Suprapubic skin (tissue), 4 donors: ENCODE results near the gene PDE5A. TPM values are rescaled to one million over a fixed set of nuclear protein-coding genes. Genes with fewer than 3 reads are reported as not detected.

Source experiments
- DNase-seq, 2 donors: peaks; one replicate each; pipeline ENCODE4 v3.0.0-alpha.2; 2019; ENCODE audit warnings: low spot score in 2 of 2
- H3K27ac ChIP-seq: fragments of 200-600 bp; sonication (generic); one replicate; pipeline ENCODE4 v1.5.1; 2019
- H3K27me3 ChIP-seq: fragments of 200-600 bp; sonication (generic); one replicate; pipeline ENCODE4 v1.5.1; 2019
- H3K36me3 ChIP-seq: fragments of 200-600 bp; sonication (generic); one replicate; pipeline ENCODE4 v1.5.1; 2019
- H3K4me1 ChIP-seq: fragments of 200-600 bp; sonication (generic); one replicate; pipeline ENCODE4 v1.5.1; 2019
- H3K4me3 ChIP-seq: fragments of 200-600 bp; sonication (generic); one replicate; pipeline ENCODE4 v1.5.1; 2019; ENCODE audit warnings: mild to moderate bottlenecking
- H3K9me3 ChIP-seq: fragments of 200-600 bp; sonication (generic); one replicate; pipeline ENCODE4 v1.5.1; 2019
- EP300 ChIP-seq: sonication (generic); formaldehyde crosslinking; IDR thresholded peaks from one replicate; pipeline ENCODE4 v1.6.1; 2017; ENCODE audit warnings: antibody characterized with exemption
- POLR2A ChIP-seq, 2 donors: fragments of 450-650 bp; IDR thresholded peaks; one replicate each; pipeline ENCODE4 v1.6.1; 2017; ENCODE audit warnings: antibody characterized with exemption in 2 of 2, mild to moderate bottlenecking in 2 of 2, moderate library complexity in 2 of 2
- POLR2AphosphoS5 ChIP-seq, 3 donors: sonication (generic); formaldehyde crosslinking; IDR thresholded peaks; one replicate each; pipeline ENCODE4 v1.6.1; 2017; ENCODE audit warnings: antibody characterized with exemption in 3 of 3
- WGBS: methylation state at CpG from one replicate; pipeline ENCODE4 v1.1.5; 2018; 5-methylcytosine and 5-hydroxymethylcytosine counted together
- total RNA-seq, 4 donors: library from RNA; depleted of rRNA; stranded (reverse); fragments of >200 nt; gene quantifications; one replicate each; pipeline ENCODE4 v1.1.0, GENCODE V29; 2016
- TF ChIP-seq, protein P1 (sequence below), 2 donors: fragments of 200-600 bp in 1 of 2; fragments of 450-650 bp in 1 of 2; sonication (generic) in 1 of 2; IDR thresholded peaks; one replicate each; pipeline ENCODE4 v1.5.1; 2016 to 2019; ENCODE audit warnings: antibody characterized with exemption in 2 of 2, mild to moderate bottlenecking in 1 of 2, moderate library complexity in 1 of 2

Gene PDE5A
- total RNA-seq, 4 donors from 2014 or later, result 6.4 to 20.0 (median 9.8) TPM

DNA sequence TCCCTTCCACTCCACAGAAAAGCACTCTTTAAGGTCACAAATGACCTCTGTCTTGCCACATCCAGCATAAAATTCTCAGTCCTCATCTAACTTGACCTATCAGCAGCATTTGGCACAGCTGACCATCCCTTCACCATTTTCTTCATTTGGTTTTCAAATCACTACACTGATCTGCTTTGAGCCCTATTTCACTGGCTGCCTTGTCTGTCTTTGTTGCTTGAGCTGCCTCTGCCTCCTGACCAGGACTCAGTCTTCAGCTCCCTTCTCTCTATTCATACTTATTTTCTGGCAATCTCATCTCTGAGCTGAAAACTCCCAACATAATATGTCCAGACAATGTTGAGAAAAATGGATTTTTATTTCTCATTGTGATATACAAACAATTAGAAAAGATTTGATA is 27.7 kb upstream of the PDE5A start:
- H3K4me3 ChIP-seq, result no peak overlapping the region
- no peak overlapping the region for H3K27ac ChIP-seq
- H3K36me3 ChIP-seq, result no peaks in the 10 kb centered on the region
- H3K4me1 ChIP-seq, result no peaks in the 10 kb centered on the region
- DNase-seq, result no peak
- no peaks in the 10 kb centered on the region for H3K27me3 ChIP-seq
- TF ChIP-seq, protein P1, sequence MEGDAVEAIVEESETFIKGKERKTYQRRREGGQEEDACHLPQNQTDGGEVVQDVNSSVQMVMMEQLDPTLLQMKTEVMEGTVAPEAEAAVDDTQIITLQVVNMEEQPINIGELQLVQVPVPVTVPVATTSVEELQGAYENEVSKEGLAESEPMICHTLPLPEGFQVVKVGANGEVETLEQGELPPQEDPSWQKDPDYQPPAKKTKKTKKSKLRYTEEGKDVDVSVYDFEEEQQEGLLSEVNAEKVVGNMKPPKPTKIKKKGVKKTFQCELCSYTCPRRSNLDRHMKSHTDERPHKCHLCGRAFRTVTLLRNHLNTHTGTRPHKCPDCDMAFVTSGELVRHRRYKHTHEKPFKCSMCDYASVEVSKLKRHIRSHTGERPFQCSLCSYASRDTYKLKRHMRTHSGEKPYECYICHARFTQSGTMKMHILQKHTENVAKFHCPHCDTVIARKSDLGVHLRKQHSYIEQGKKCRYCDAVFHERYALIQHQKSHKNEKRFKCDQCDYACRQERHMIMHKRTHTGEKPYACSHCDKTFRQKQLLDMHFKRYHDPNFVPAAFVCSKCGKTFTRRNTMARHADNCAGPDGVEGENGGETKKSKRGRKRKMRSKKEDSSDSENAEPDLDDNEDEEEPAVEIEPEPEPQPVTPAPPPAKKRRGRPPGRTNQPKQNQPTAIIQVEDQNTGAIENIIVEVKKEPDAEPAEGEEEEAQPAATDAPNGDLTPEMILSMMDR (IDR thresholded peaks at IDR 0.05), result no peak
- TF ChIP-seq POLR2AphosphoS5 (IDR thresholded peaks at IDR 0.05) (no peak), EP300 (no peak), POLR2A (IDR thresholded peaks at IDR 0.05) (no peak)
- no peaks in the 10 kb centered on the region for H3K9me3 ChIP-seq

DNA sequence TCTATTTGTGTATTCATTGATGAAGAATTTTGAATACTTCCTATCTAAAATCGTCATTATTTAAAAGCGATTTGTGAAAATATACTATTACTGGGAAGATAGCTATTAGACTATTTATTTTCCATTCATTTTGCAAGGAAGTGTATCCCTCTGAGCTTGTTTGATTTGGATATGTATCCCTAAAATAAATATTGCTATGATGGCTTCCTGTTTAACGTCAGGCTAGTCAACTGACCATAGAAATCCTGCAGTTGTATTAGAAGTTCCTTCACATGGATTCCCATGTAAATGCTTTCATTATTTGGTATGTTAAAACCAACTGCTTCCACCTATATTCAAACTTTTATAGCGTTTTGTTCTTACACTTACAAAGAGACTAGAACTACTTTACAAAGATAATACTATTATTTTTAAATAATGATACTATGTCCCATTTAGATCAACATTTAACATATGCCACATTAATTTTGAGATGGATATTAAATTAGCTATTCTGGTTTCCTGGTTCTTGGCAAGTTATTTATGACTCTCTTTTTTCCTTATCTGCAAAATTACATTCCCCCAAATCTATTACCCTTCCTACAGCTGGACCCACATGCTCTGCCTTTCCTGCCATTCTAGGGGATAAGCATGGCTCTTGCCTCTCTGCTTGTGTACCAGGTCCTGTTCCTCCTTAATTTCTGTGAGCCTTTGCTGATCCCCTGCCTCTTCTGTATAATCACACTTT is 26.7 kb upstream of the PDE5A start:
- WGBS, result 73% methylated on average over 4 of the region's 4 CpGs
- no peaks in the 10 kb centered on the region for H3K36me3 ChIP-seq

DNA sequence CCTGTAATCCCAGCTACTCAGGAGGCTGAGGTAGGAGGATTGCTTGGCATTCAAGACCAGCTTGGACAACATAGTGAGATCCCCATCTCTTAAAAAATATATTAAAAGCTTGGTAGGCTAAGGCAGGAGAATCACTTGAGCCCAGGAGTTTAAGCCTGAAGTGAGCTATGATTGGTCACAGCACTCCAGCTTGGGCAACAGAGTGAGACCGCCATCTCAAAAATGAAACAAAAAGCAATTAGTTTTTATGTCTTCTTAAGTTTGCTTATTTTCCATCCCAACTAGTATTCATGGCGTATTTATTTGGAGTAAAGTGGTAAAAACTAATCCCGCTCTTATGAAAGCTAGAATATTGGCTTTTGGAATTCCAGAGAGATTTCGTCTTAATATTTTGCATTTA is 25.4 kb upstream of the PDE5A start:
- no peak overlapping the region for H3K27ac ChIP-seq
- H3K4me1 ChIP-seq, result no peaks in the 10 kb centered on the region
- no peak for TF ChIP-seq POLR2A (IDR thresholded peaks at IDR 0.05)
- H3K36me3 ChIP-seq, result no peaks in the 10 kb centered on the region
- no peaks in the 10 kb centered on the region for H3K9me3 ChIP-seq
- 93% methylated on average over 4 of the region's 4 CpGs for WGBS
- no peaks in the 10 kb centered on the region for H3K27me3 ChIP-seq
- DNase-seq, result no peak
- no peak overlapping the region for H3K4me3 ChIP-seq

More for the DNA sequence above, 26.7 kb upstream of the PDE5A start:
- Histone ChIP-seq H3K9me3 (no peaks in the 10 kb centered on the region), H3K4me3 (no peak overlapping the region), H3K27ac (no peak overlapping the region), H3K27me3 (no peaks in the 10 kb centered on the region), H3K4me1 (no peaks in the 10 kb centered on the region)
- TF ChIP-seq POLR2A (IDR thresholded peaks at IDR 0.05) (no peak), POLR2AphosphoS5 (IDR thresholded peaks at IDR 0.05) (no peak), EP300 (no peak)
- TF ChIP-seq, protein P1 (IDR thresholded peaks at IDR 0.05), result no peak
- DNase-seq, result no peak

DNA sequence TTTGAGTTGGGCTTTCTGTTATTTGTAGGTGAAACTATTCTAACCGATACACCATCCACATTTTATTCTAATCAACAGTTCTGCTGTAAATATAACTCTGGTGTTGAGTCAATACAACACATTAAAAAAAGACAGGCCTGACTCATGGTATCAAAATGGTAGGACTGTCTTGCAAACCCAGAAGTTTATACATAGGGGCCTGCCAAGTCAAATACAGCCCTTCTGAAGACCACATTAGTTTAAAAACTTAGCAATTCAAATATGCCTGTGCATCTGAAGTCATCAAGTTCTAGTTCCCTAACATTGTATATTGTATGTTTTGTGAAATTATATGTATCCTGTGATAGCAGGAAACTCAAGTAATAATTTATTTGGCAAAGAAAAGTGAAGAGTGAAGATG is 24.4 kb upstream of the PDE5A start:
- H3K27me3 ChIP-seq, result no peaks in the 10 kb centered on the region
- no peak overlapping the region for H3K4me3 ChIP-seq
- TF ChIP-seq, protein P1 (IDR thresholded peaks at IDR 0.05), result no peak
- TF ChIP-seq POLR2AphosphoS5 (IDR thresholded peaks at IDR 0.05) (no peak), POLR2A (IDR thresholded peaks at IDR 0.05) (no peak), EP300 (no peak)
- no peaks in the 10 kb centered on the region for H3K4me1 ChIP-seq
- no peak for DNase-seq
- no peaks in the 10 kb centered on the region for H3K36me3 ChIP-seq
- H3K27ac ChIP-seq, result no peak overlapping the region
- 96% methylated on average over 1 of the region's 1 CpG for WGBS
- H3K9me3 ChIP-seq, result no peaks in the 10 kb centered on the region

DNA sequence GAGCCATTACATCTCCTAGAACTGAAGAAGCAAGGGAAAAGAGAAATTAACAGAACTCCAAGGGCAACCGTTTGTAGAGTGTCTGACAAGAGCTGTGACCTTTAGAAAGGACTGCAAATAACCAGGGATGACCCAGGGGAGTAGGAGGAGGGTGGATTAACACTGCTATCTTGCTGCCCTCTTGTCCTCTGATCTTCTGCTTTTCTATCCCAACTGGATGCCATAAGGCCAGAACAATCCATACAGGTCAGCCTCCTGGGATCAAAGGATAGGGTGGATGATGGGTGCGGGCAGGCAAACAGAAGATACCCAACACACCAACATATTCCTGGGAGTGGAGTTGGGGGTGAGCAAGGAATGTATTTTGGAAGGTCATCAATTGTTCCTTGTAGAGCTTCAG is 19.8 kb upstream of the PDE5A start:
- Histone ChIP-seq H3K4me3 (no peak overlapping the region), H3K27ac (no peak overlapping the region), H3K27me3 (no peaks in the 10 kb centered on the region), H3K9me3 (no peaks in the 10 kb centered on the region), H3K4me1 (no peaks in the 10 kb centered on the region), H3K36me3 (no peaks in the 10 kb centered on the region)
- 85% methylated on average over 2 of the region's 2 CpGs for WGBS
- no peak for DNase-seq
- TF ChIP-seq POLR2A (IDR thresholded peaks at IDR 0.05) (no peak), EP300 (no peak), POLR2AphosphoS5 (IDR thresholded peaks at IDR 0.05) (no peak)
- TF ChIP-seq, protein P1 (IDR thresholded peaks at IDR 0.05), result no peak

DNA sequence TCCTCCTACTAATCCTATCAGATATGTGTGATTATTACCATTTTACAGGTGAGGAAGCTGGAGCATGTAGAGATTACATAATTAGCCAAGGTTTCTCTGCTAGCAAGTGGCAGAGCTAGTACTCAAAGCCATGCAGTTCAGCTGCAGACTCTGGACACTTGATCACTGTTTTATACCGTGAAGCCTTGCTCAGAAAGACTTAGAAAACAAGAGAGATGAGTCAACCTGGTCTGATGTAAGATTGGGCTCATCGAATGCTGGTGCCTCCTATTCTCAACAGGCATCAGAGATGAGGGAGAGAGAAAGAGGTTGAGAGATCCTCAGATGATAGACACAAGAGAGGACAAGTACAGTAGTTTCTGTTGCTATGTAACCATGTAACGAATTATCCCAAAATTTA is 19.0 kb upstream of the PDE5A start:
- Histone ChIP-seq H3K4me3 (no peak overlapping the region), H3K36me3 (no peaks in the 10 kb centered on the region), H3K9me3 (no peaks in the 10 kb centered on the region), H3K4me1 (no peaks in the 10 kb centered on the region), H3K27ac (no peak overlapping the region), H3K27me3 (no peaks in the 10 kb centered on the region)
- no peak for DNase-seq
- TF ChIP-seq POLR2AphosphoS5 (IDR thresholded peaks at IDR 0.05) (no peak), POLR2A (IDR thresholded peaks at IDR 0.05) (no peak), EP300 (no peak)
- TF ChIP-seq, protein P1 (IDR thresholded peaks at IDR 0.05), result no peak
- 69% methylated on average over 3 of the region's 3 CpGs for WGBS
